HG03521 (cell line): ENCODE measurements around the gene IL17RD.

Experiments used
- ATAC-seq: cut with Tn5 transposase; IDR thresholded peaks from one replicate; pipeline ENCODE4 v1.9.1; 2021; ENCODE audit warnings: mild to moderate bottlenecking, moderate library complexity; ENCODE audit not compliant: unreplicated experiment

The IL17RD gene

GRCh38 chr3:57164657-57165573 lies at the start of gene IL17RD:
Gene IL17RD, minus strand, starts transcription at chr3:57165353. Its CDS starts 67 bp downstream, at chr3:57165286.
- peak; percentile 56 for ATAC-seq

- ATAC-seq: no peak
Observed at GRCh38 chr3:57206423-57206822, 41.3 kb upstream of the IL17RD start.

GRCh38 chr3:57199895-57200297 lies 34.7 kb upstream of the IL17RD start, which contains the start of gene HESX1:
Gene HESX1, minus strand, starts transcription at chr3:57199978. Its CDS starts 60 bp downstream, at chr3:57199918.
- ATAC-seq: no peak

- no peak for ATAC-seq
Observed at GRCh38 chr3:57194641-57195040, 29.5 kb upstream of the IL17RD start.

GRCh38 chr3:57192028-57192427 lies 26.9 kb upstream of the IL17RD start:
- no peak for ATAC-seq

- ATAC-seq: no peak
Observed at GRCh38 chr3:57184526-57184925, 19.4 kb upstream of the IL17RD start.

GRCh38 chr3:57179580-57180410 lies 14.6 kb upstream of the IL17RD start:
- ATAC-seq: no peak

GRCh38 chr3:57176045-57176444 lies 10.9 kb upstream of the IL17RD start:
- no peak for ATAC-seq

- ATAC-seq: no peak
Observed at GRCh38 chr3:57173687-57174086, 8.5 kb upstream of the IL17RD start.

GRCh38 chr3:57170946-57171345 lies 5.8 kb upstream of the IL17RD start:
- no peak for ATAC-seq

GRCh38 chr3:57169872-57170623 lies 4.9 kb upstream of the IL17RD start:
- ATAC-seq: no peak

GRCh38 chr3:57169108-57169507 lies 4.0 kb upstream of the IL17RD start:
- ATAC-seq: no peak

GRCh38 chr3:57168151-57168550 lies 3.0 kb upstream of the IL17RD start:
- ATAC-seq: no peak

- ATAC-seq: no peak
Observed at GRCh38 chr3:57166660-57167059, 1.5 kb upstream of the IL17RD start.

- ATAC-seq: no peak
Observed at GRCh38 chr3:57165641-57166040, 488 bp upstream of the IL17RD start.

- no peak for ATAC-seq
Observed at GRCh38 chr3:57164217-57164656, 916 bp downstream of the IL17RD start.

- ATAC-seq: no peak
Observed at GRCh38 chr3:57163751-57164150, 1.4 kb downstream of the IL17RD start.

GRCh38 chr3:57161915-57162314 lies 3.2 kb downstream of the IL17RD start:
- no peak for ATAC-seq

- no peak for ATAC-seq
Observed at GRCh38 chr3:57160765-57161538, 4.2 kb downstream of the IL17RD start.
